ENCODE results near the gene ITGAE.

ITGAE gene

DNA sequence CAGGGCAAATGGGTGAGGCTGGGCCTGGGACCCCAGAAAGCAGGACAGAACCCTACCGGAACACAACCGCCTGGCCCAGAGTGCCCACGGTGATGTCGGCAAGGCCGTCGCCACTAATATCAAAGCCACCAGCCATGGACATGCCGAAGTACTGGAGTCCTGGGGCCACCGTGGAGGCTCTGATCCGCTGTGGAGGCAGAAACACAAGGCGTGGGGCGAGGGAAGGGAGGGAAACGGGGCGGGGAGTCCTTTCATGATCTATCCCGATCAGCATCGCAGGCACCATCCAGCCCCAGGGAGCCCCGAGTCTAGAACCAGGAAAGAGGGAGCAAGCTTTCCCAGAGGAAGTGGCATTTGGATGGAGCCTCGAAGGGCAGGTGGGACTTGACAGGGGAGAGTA lies 50.7 kb downstream of the ITGAE start:
- Histone ChIP-seq H3K9me2 (replicated peaks; ENCODE audit: low read depth, low read length) (no peaks in the 10 kb centered on the region), H3K4me3 (ENCODE audit: low read length, poor library complexity, severe bottlenecking) (no peak overlapping the region), H3K27me3 (ENCODE audit: insufficient read depth, low read length, poor library complexity, severe bottlenecking) (no peaks in the 10 kb centered on the region), H3K4me1 (ENCODE audit: insufficient read depth, low read length, poor library complexity, severe bottlenecking) (peaks cover 34% of the 10 kb centered on the region), H3K9me3 (ENCODE audit: insufficient read depth, low read depth, low read length) (no peaks in the 10 kb centered on the region), H3K9ac (ENCODE audit: low read depth, low read length, poor library complexity, severe bottlenecking) (peak overlapping the region; percentile 25), H3K79me2 (ENCODE audit: insufficient read depth, low read length) (no peaks in the 10 kb centered on the region), H2AFZ (ENCODE audit: low read length) (no peak overlapping the region), H3K4me2 (ENCODE audit: low read depth, low read length, poor library complexity, severe bottlenecking) (peak overlapping the region; percentile 57), H4K20me1 (ENCODE audit: insufficient read depth, low read length, poor library complexity, severe bottlenecking) (no peaks in the 10 kb centered on the region), H3F3A (ENCODE audit: low read depth) (no peaks in the 10 kb centered on the region), H3K36me3 (ENCODE audit: insufficient read depth, low read length) (no peaks in the 10 kb centered on the region)
- TF ChIP-seq, protein P1, sequence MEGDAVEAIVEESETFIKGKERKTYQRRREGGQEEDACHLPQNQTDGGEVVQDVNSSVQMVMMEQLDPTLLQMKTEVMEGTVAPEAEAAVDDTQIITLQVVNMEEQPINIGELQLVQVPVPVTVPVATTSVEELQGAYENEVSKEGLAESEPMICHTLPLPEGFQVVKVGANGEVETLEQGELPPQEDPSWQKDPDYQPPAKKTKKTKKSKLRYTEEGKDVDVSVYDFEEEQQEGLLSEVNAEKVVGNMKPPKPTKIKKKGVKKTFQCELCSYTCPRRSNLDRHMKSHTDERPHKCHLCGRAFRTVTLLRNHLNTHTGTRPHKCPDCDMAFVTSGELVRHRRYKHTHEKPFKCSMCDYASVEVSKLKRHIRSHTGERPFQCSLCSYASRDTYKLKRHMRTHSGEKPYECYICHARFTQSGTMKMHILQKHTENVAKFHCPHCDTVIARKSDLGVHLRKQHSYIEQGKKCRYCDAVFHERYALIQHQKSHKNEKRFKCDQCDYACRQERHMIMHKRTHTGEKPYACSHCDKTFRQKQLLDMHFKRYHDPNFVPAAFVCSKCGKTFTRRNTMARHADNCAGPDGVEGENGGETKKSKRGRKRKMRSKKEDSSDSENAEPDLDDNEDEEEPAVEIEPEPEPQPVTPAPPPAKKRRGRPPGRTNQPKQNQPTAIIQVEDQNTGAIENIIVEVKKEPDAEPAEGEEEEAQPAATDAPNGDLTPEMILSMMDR (conservative IDR thresholded peaks at IDR 0.05; ENCODE audit: low read length): no peak
- TF ChIP-seq EZH2phosphoT487 (IDR thresholded peaks at IDR 0.05; ENCODE audit: borderline replicate concordance): no peak

DNA sequence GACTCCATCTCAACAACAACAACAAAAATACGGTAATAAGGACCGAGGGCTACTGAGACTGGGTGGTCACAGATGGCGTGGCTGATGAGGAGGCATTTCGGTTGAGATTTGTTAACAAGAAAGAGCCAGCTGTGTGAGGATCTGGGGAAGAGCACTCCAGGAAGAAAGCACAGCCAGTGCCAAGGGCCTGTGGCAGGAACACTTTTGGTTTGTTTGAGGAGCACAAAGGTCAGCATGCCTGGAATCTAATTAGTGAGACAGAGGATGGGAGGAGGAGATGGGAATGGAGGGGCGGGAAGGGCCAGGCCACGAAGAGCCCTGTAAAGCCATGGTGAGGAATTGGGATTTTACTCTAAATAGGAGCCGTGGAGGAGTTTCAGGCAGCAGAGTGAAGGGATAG lies 52.4 kb downstream of the ITGAE start:
- H3K4me3 ChIP-seq (ENCODE audit: low read length, poor library complexity, severe bottlenecking): no peak overlapping the region
- H2AFZ ChIP-seq (ENCODE audit: low read length): no peak overlapping the region
- H3F3A ChIP-seq (ENCODE audit: low read depth): no peaks in the 10 kb centered on the region
- H3K79me2 ChIP-seq (ENCODE audit: insufficient read depth, low read length): no peaks in the 10 kb centered on the region
- H4K20me1 ChIP-seq (ENCODE audit: insufficient read depth, low read length, poor library complexity, severe bottlenecking): no peaks in the 10 kb centered on the region
- H3K9ac ChIP-seq (ENCODE audit: low read depth, low read length, poor library complexity, severe bottlenecking): no peak overlapping the region
- TF ChIP-seq, protein P1 (conservative IDR thresholded peaks at IDR 0.05; ENCODE audit: low read length): no peak
- TF ChIP-seq EZH2phosphoT487 (IDR thresholded peaks at IDR 0.05; ENCODE audit: borderline replicate concordance): no peak
- no peak overlapping the region for H3K4me2 ChIP-seq (ENCODE audit: low read depth, low read length, poor library complexity, severe bottlenecking)
- no peaks in the 10 kb centered on the region for H3K27me3 ChIP-seq (ENCODE audit: insufficient read depth, low read length, poor library complexity, severe bottlenecking)
- no peaks in the 10 kb centered on the region for H3K36me3 ChIP-seq (ENCODE audit: insufficient read depth, low read length)
- H3K9me3 ChIP-seq (ENCODE audit: insufficient read depth, low read depth, low read length): no peaks in the 10 kb centered on the region
- H3K9me2 ChIP-seq (replicated peaks; ENCODE audit: low read depth, low read length): no peaks in the 10 kb centered on the region
- peaks cover 33% of the 10 kb centered on the region for H3K4me1 ChIP-seq (ENCODE audit: insufficient read depth, low read length, poor library complexity, severe bottlenecking)

DNA sequence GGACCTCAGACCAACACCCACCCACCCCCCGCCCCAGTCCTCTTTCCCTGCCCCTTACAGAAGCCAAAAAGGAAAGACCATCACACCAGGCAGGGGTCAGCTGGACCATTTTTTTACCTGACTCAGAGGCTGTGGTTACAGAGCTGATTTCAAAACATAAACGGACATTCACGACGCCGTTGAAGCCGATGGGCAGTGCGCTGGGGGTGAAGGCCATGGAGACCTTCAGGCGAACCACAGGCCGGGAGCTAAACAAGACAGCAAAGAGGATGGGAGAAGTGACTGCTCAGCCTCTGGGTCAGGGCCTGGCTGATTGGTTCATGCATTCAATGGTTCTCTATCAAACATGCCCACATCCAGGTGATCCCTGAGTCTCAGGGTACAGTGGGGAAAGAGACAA lies 53.2 kb downstream of the ITGAE start:
- Histone ChIP-seq H3K9ac (ENCODE audit: low read depth, low read length, poor library complexity, severe bottlenecking) (no peak overlapping the region), H3F3A (ENCODE audit: low read depth) (no peaks in the 10 kb centered on the region), H3K9me3 (ENCODE audit: insufficient read depth, low read depth, low read length) (no peaks in the 10 kb centered on the region), H4K20me1 (ENCODE audit: insufficient read depth, low read length, poor library complexity, severe bottlenecking) (no peaks in the 10 kb centered on the region), H3K9me2 (replicated peaks; ENCODE audit: low read depth, low read length) (no peaks in the 10 kb centered on the region), H3K79me2 (ENCODE audit: insufficient read depth, low read length) (no peaks in the 10 kb centered on the region), H3K4me3 (ENCODE audit: low read length, poor library complexity, severe bottlenecking) (no peak overlapping the region), H2AFZ (ENCODE audit: low read length) (no peak overlapping the region), H3K4me1 (ENCODE audit: insufficient read depth, low read length, poor library complexity, severe bottlenecking) (peaks cover 29% of the 10 kb centered on the region), H3K36me3 (ENCODE audit: insufficient read depth, low read length) (no peaks in the 10 kb centered on the region), H3K27me3 (ENCODE audit: insufficient read depth, low read length, poor library complexity, severe bottlenecking) (no peaks in the 10 kb centered on the region), H3K4me2 (ENCODE audit: low read depth, low read length, poor library complexity, severe bottlenecking) (no peak overlapping the region)
- TF ChIP-seq EZH2phosphoT487 (IDR thresholded peaks at IDR 0.05; ENCODE audit: borderline replicate concordance): no peak

DNA sequence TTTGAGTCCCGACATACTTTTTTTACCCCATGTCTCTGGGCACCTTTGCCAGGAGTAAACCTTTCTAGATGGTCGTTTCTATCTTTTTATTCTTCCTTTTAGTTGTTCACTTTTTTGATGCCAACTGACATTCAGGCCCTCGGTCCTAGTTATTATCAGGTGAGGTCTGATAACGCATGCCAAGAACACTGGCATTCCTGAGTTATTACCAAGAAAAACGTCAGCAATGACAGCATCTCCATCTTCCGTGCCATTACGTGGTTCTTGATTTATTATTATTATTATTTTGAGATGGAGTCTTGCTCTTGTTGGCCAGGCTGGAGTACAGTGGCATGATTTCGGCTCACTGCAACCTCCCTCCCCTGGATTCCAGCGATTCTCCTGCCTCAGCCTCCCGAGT lies 55.9 kb downstream of the ITGAE start:
- Histone ChIP-seq H3K79me2 (ENCODE audit: insufficient read depth, low read length) (no peaks in the 10 kb centered on the region), H3K27me3 (ENCODE audit: insufficient read depth, low read length, poor library complexity, severe bottlenecking) (no peaks in the 10 kb centered on the region), H3K9ac (ENCODE audit: low read depth, low read length, poor library complexity, severe bottlenecking) (no peak overlapping the region), H3K4me1 (ENCODE audit: insufficient read depth, low read length, poor library complexity, severe bottlenecking) (peaks cover 7% of the 10 kb centered on the region), H3K4me3 (ENCODE audit: low read length, poor library complexity, severe bottlenecking) (no peak overlapping the region), H4K20me1 (ENCODE audit: insufficient read depth, low read length, poor library complexity, severe bottlenecking) (no peaks in the 10 kb centered on the region), H3K36me3 (ENCODE audit: insufficient read depth, low read length) (no peaks in the 10 kb centered on the region), H3F3A (ENCODE audit: low read depth) (no peaks in the 10 kb centered on the region), H3K9me2 (replicated peaks; ENCODE audit: low read depth, low read length) (no peaks in the 10 kb centered on the region), H3K4me2 (ENCODE audit: low read depth, low read length, poor library complexity, severe bottlenecking) (no peak overlapping the region), H2AFZ (ENCODE audit: low read length) (no peak overlapping the region), H3K9me3 (ENCODE audit: insufficient read depth, low read depth, low read length) (no peaks in the 10 kb centered on the region)
- TF ChIP-seq, protein P1 (conservative IDR thresholded peaks at IDR 0.05; ENCODE audit: low read length): no peak
- TF ChIP-seq EZH2phosphoT487 (IDR thresholded peaks at IDR 0.05; ENCODE audit: borderline replicate concordance): no peak

All from Loucy (cell line).